CD4-positive, alpha-beta memory T cell (primary cell): ENCODE data around the gene ELMOD3. TPM values are rescaled to one million over a fixed set of nuclear protein-coding genes. Genes with fewer than 3 reads are reported as not detected.
A peak's percentile ranks its signal among the peaks of the same experiment; 100 is the strongest.

Experiments used
- CTCF ChIA-PET: fragments of 350-600 bp; sonication (Branson Sonifier 250); formaldehyde crosslinking; loops from one replicate; lab custom pipeline; 2021; ENCODE audit warnings: inconsistent platforms; ENCODE audit not compliant: partially characterized antibody; lab: Charles Lee
- POLR2A ChIA-PET: fragments of 350-600 bp; sonication (Branson Sonifier 250); formaldehyde crosslinking; loops from one replicate; lab custom pipeline; 2021; ENCODE audit not compliant: partially characterized antibody; lab: Charles Lee
- DNase-seq, 5 donors: peaks; one replicate each; pipeline versions ENCODE4 v3.0.0 to v3.0.0-alpha.2; 2020 to 2022; ENCODE audit warnings: mixed read lengths in 1 of 5
- H3K27ac ChIP-seq: one replicate; pipeline ENCODE4 v1.7.0; 2013; ENCODE audit warnings: low read depth, low read length
- H3K27me3 ChIP-seq: 2 replicates; pipeline ENCODE4 v1.7.0; 2013; ENCODE audit warnings: mild to moderate bottlenecking, low read length, moderate library complexity; ENCODE audit not compliant: insufficient read depth
- H3K36me3 ChIP-seq: 2 replicates; pipeline ENCODE4 v1.7.0; 2013; ENCODE audit warnings: mild to moderate bottlenecking, low read length, moderate library complexity; ENCODE audit not compliant: insufficient read depth
- H3K4me1 ChIP-seq: 2 replicates; pipeline ENCODE4 v1.7.0; 2013; ENCODE audit warnings: mild to moderate bottlenecking, low read length, moderate library complexity; ENCODE audit not compliant: insufficient read depth
- H3K4me3 ChIP-seq, 2 donors: one replicate each; pipeline ENCODE4 v1.7.0; 2013; ENCODE audit warnings: low read length in 2 of 2, mild to moderate bottlenecking in 1 of 2
- H3K9me3 ChIP-seq, 2 donors: one replicate each; pipeline ENCODE4 v1.7.0; 2013; ENCODE audit warnings: low read length in 2 of 2, control low read depth in 1 of 2; ENCODE audit not compliant: control insufficient read depth in 1 of 2
- H3K27ac Mint-ChIP-seq, 7 donors: one replicate each; pipeline ENCODE4 v1.8.0; 2020 to 2021; ENCODE audit warnings: mixed read lengths in 7 of 7, mild to moderate bottlenecking in 6 of 7, inconsistent platforms in 3 of 7, moderate library complexity in 3 of 7
- H3K27me3 Mint-ChIP-seq, 2 donors: one replicate each; pipeline ENCODE4 v1.8.0; 2020 to 2021; ENCODE audit warnings: mixed read lengths in 2 of 2
- H3K36me3 Mint-ChIP-seq, 2 donors: one replicate each; pipeline ENCODE4 v1.8.0; 2020 to 2021; ENCODE audit warnings: mixed read lengths in 2 of 2, inconsistent platforms in 1 of 2, mild to moderate bottlenecking in 1 of 2
- H3K4me1 Mint-ChIP-seq, 4 donors: one replicate each; pipeline ENCODE4 v1.8.0; 2020 to 2021; ENCODE audit warnings: mixed read lengths in 4 of 4, mild to moderate bottlenecking in 1 of 4
- H3K4me3 Mint-ChIP-seq, 8 donors: one replicate each; pipeline ENCODE4 v1.8.0; 2020 to 2021; ENCODE audit warnings: mixed read lengths in 8 of 8, mild to moderate bottlenecking in 7 of 8, moderate library complexity in 6 of 8, inconsistent platforms in 3 of 8
- H3K9me3 Mint-ChIP-seq, 8 donors: one replicate each; pipeline ENCODE4 v1.8.0; 2020 to 2021; ENCODE audit warnings: mixed read lengths in 8 of 8, mild to moderate bottlenecking in 5 of 8, inconsistent platforms in 3 of 8, moderate library complexity in 1 of 8
- intact Hi-C: fragments of 100-400 bp; cut with micrococcal nuclease; formaldehyde crosslinking; loops from one replicate; pipeline ENCODE4 v1.15.1; 2023
- polyA plus RNA-seq, 2 donors: library from polyadenylated mRNA; unstranded; fragments of 300-500 nt; fragmentation: Illumina TruSeq; gene quantifications; one replicate each; pipeline ENCODE4 v1.2.3, GENCODE V29; 2021
- total RNA-seq, 2 experiments: library from RNA; stranded (reverse); gene quantifications; one replicate each; pipeline ENCODE4 v1.2.3, GENCODE V29; 2021

ELMOD3 gene
- total and polyA plus RNA-seq, 4 experiments from 2014 or later: 10.1 to 33.2 (median 20.5) TPM

DNA sequence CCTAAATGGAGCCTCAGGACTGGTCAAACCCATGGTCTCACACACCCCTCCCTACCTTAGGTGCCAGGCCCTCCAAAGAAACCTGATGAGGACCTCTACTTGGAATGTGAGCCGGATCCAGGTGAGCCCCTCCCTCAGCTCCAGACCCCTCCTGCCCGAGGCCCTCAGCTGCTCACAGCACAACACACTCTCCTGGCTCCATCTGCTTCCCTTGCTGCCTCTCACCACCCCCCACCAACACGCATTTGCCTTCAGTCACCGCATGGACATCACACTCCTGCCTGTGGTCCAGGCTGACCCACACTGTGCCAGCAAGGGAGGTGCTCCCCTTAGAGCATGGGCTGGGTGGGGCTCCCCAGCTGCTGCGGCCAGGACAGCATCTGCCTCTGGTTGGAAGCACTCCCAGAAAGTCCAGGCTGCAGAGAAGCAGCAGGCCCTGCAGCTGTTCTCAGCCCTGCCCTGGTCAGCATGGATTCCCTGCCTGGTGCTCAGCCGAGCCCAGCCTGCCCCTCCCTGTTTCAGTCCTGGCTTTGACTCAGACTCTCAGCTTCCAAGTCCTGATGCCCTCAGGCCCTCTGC, 79.0 kb downstream of the ELMOD3 start:
- no peaks in the 10 kb centered on the region for H3K9me3 ChIP-seq
- CTCF ChIA-PET: interaction anchor here (0.6 kb wide), 1 partner anchor 51 kb away, joined by 3 read pairs; no protein-coding TSS in a partner anchor
- Mint-ChIP-seq H3K9me3 (no peaks in the 10 kb centered on the region), H3K4me1 (peaks cover 7 to 25% (median 13%) of the 10 kb centered on the region in 4 donors), H3K4me3 (no peak overlapping the region), H3K27ac (no peak overlapping the region), H3K27me3 (no peaks in the 10 kb centered on the region), H3K36me3 (no peaks in the 10 kb centered on the region)
- peaks cover 13% of the 10 kb centered on the region for H3K4me1 ChIP-seq
- H3K36me3 ChIP-seq: no peaks in the 10 kb centered on the region
- intact Hi-C loops: no loop called here
- H3K27me3 ChIP-seq: no peaks in the 10 kb centered on the region
- no peak overlapping the region for H3K4me3 ChIP-seq
- no peak for DNase-seq
- no peak overlapping the region for H3K27ac ChIP-seq
- POLR2A ChIA-PET: interaction anchor here (5.3 kb wide), 1 partner anchor 105 kb away, joined by 24 read pairs; the partner anchor contains the start of gene MAT2A

- Histone ChIP-seq H3K27ac (no peak overlapping the region), H3K4me3 (no peak overlapping the region), H3K36me3 (no peaks in the 10 kb centered on the region), H3K27me3 (no peaks in the 10 kb centered on the region), H3K4me1 (peaks cover 24% of the 10 kb centered on the region), H3K9me3 (no peaks in the 10 kb centered on the region)
- CTCF ChIA-PET: no interaction called here
- peaks cover 0 to 2% (median 0%) of the 10 kb centered on the region in 8 donors for H3K9me3 Mint-ChIP-seq
- POLR2A ChIA-PET: interaction anchor here (1.6 kb wide), 1 partner anchor 104 kb away, joined by 6 read pairs; the partner anchor contains the start of gene MAT2A
- peaks cover 7 to 33% (median 21%) of the 10 kb centered on the region in 4 donors for H3K4me1 Mint-ChIP-seq
- H3K27me3 Mint-ChIP-seq: no peaks in the 10 kb centered on the region
- no peak overlapping the region for H3K4me3 Mint-ChIP-seq
- intact Hi-C loops: loop anchor here (5.0 kb wide), 1 partner anchor 163 kb away; the partner anchor contains the start of gene RNF181
- no peak overlapping the region for H3K27ac Mint-ChIP-seq
- H3K36me3 Mint-ChIP-seq: no peaks in the 10 kb centered on the region
- no peak for DNase-seq
Observed at GRCh38 chr2:85434696-85435095, 80.1 kb downstream of the ELMOD3 start.

- ChIA-PET POLR2A (interaction anchor here (1.6 kb wide), 1 partner anchor 104 kb away, joined by 6 read pairs; the partner anchor contains the start of gene MAT2A), CTCF (no interaction called here)
- Histone ChIP-seq H3K27ac (no peak overlapping the region), H3K36me3 (no peaks in the 10 kb centered on the region), H3K4me1 (peaks cover 30% of the 10 kb centered on the region), H3K27me3 (no peaks in the 10 kb centered on the region), H3K4me3 (no peak overlapping the region), H3K9me3 (no peaks in the 10 kb centered on the region)
- Mint-ChIP-seq H3K27ac (peak overlapping the region in 1 of 7 donors; percentile 64), H3K9me3 (peaks cover 0 to 2% (median 0%) of the 10 kb centered on the region in 8 donors), H3K36me3 (no peaks in the 10 kb centered on the region), H3K27me3 (no peaks in the 10 kb centered on the region), H3K4me1 (peaks cover 9 to 38% (median 25%) of the 10 kb centered on the region in 4 donors), H3K4me3 (no peak overlapping the region)
- intact Hi-C loops: loop anchor here (5.0 kb wide), 1 partner anchor 162 kb away; the partner anchor contains the start of gene RNF181
- DNase-seq: no peak
Observed at GRCh38 chr2:85435220-85435958, 80.8 kb downstream of the ELMOD3 start.

DNA sequence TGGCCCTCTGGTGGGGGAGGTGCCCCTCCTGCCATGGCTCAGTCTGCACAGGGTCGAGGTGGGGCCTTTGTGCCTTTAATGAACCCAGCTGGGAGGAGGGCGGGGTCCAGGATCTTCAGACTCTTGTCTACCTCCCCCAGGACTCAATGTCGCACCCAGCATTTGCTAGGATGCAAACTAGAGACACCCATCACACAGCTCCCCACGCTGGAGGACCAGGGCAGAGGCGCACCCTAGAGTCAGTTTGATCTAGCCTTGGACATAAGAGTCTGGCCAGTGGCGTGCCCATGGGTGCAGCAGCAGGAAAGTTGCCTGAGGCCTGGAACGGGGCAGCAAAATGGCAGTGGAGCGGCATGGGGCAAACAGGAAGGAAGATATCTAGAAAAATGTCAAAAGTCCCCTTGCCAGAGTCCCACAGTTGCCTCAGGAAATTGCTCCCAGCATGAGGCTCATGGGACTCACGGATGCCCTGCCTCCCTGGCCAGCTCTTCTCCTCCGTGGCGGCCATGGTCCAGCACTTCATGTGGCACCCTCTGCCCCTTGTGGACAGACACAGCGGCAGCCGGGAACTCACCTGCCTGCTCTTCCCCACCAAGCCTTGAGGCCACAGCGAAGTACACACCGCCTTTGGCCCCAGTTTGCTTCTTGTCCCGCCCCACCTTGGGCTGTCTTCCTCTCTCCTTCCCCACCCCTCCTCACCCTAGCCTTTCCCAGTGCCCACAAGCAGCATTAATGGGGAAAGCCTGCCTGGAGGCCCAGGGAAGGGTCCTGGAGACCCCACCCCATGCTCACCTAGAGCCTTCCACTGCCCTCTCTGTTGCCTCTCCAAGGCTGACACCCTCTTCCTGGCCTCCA, 81.6 kb downstream of the ELMOD3 start:
- H3K27ac Mint-ChIP-seq: peak overlapping the region; percentile 88 to 99 (median 96)
- no peaks in the 10 kb centered on the region for H3K36me3 Mint-ChIP-seq
- Histone ChIP-seq H3K4me3 (no peak overlapping the region), H3K36me3 (no peaks in the 10 kb centered on the region), H3K9me3 (no peaks in the 10 kb centered on the region), H3K4me1 (peaks cover 30% of the 10 kb centered on the region), H3K27ac (peak overlapping the region; percentile 75), H3K27me3 (no peaks in the 10 kb centered on the region)
- intact Hi-C loops: loop anchor here (5.0 kb wide), 1 partner anchor 161 kb away; the partner anchor contains the start of gene RNF181
- ChIA-PET POLR2A (interaction anchor here (1.6 to 4.6 kb wide), 7 partner anchors 7 to 175 kb away, joined by 4 to 119 read pairs (median 15); partner anchors contain the start of genes C2orf68, ELMOD3, MAT2A and RETSAT), CTCF (interaction anchor here (1.7 to 3.0 kb wide), 2 partner anchors 16 to 115 kb away, joined by 13 to 18 read pairs; no protein-coding TSS in a partner anchor)
- H3K9me3 Mint-ChIP-seq: peaks cover 0 to 2% (median 0%) of the 10 kb centered on the region in 8 donors
- H3K4me1 Mint-ChIP-seq: peaks cover 9 to 38% (median 25%) of the 10 kb centered on the region in 4 donors
- H3K27me3 Mint-ChIP-seq: no peaks in the 10 kb centered on the region
- no peak for DNase-seq
- peak overlapping the region in 5 of 8 donors; percentile 70 to 92 (median 77) for H3K4me3 Mint-ChIP-seq

- ChIA-PET CTCF (interaction anchor here (0.9 to 3.0 kb wide), 8 partner anchors 14 to 200 kb away, joined by 3 to 18 read pairs (median 3); partner anchors contain the start of genes GGCX and MAT2A), POLR2A (interaction anchor here (0.5 to 4.6 kb wide), 18 partner anchors 8 to 1031 kb away, joined by 3 to 119 read pairs (median 6); partner anchors contain the start of genes C2orf68, ELMOD3, GGCX and MAT2A)
- Histone ChIP-seq H3K36me3 (no peaks in the 10 kb centered on the region), H3K27ac (peak overlapping the region; percentile 75), H3K4me3 (peak overlapping the region in 1 of 2 donors; percentile 52), H3K9me3 (no peaks in the 10 kb centered on the region), H3K27me3 (no peaks in the 10 kb centered on the region), H3K4me1 (peaks cover 30% of the 10 kb centered on the region)
- peak in 1 of 5 donors; percentile 47 for DNase-seq
- peak overlapping the region; percentile 88 to 99 (median 96) for H3K27ac Mint-ChIP-seq
- peaks cover 0 to 2% (median 0%) of the 10 kb centered on the region in 8 donors for H3K9me3 Mint-ChIP-seq
- intact Hi-C loops: loop anchor here (1.0 to 5.0 kb wide), 3 partner anchors 19 to 160 kb away; partner anchors contain the start of genes MAT2A, RNF181 and SH2D6
- H3K4me3 Mint-ChIP-seq: peak overlapping the region; percentile 77 to 92 (median 82)
- peaks cover 9 to 38% (median 25%) of the 10 kb centered on the region in 4 donors for H3K4me1 Mint-ChIP-seq
- no peaks in the 10 kb centered on the region for H3K36me3 Mint-ChIP-seq
- no peaks in the 10 kb centered on the region for H3K27me3 Mint-ChIP-seq
Observed at GRCh38 chr2:85436836-85437487, 82.4 kb downstream of the ELMOD3 start.
